HG02678 (cell line): ENCODE data around the gene RPS3.

ENCODE experiments used
- ATAC-seq: cut with Tn5 transposase; IDR thresholded peaks from one replicate; pipeline ENCODE4 v1.9.1; 2021; ENCODE audit warnings: mild to moderate bottlenecking, moderate library complexity; ENCODE audit not compliant: unreplicated experiment

RPS3 gene

GRCh38 chr11:75454987-75455386 is 55.7 kb downstream of the RPS3 start:
- ATAC-seq = no peak
